ENCODE measurements around the gene CCDC138. TPM values are rescaled to one million over a fixed set of nuclear protein-coding genes. Genes with fewer than 3 reads are reported as not detected.

Gene CCDC138
- total and polyA plus RNA-seq, 9 donors, result 4.4 to 9.9 (median 5.7) TPM

- Histone ChIP-seq H3K9me3 (replicated peaks; ENCODE audit: control insufficient read depth, low read depth, low read length) (no peaks in the 10 kb centered on the region), H3K27me3 (ENCODE audit: control insufficient read depth, insufficient read depth, low read length) (no peaks in the 10 kb centered on the region), H3K36me3 (ENCODE audit: control insufficient read depth, insufficient read depth, low read length) (no peaks in the 10 kb centered on the region), H3K4me1 (ENCODE audit: control insufficient read depth, insufficient read depth, low read length) (no peaks in the 10 kb centered on the region), H3K27ac (ENCODE audit: low read length) (no peak overlapping the region), H3K4me3 (ENCODE audit: low read length) (no peak overlapping the region)
- WGBS (ENCODE audit: insufficient coverage), result no CpG with 5 or more reads among the region's 1 CpG
- DNase-seq, result no peak
Observed at GRCh38 chr2:108847000-108847399, 60.4 kb downstream of the CCDC138 start.

DNA sequence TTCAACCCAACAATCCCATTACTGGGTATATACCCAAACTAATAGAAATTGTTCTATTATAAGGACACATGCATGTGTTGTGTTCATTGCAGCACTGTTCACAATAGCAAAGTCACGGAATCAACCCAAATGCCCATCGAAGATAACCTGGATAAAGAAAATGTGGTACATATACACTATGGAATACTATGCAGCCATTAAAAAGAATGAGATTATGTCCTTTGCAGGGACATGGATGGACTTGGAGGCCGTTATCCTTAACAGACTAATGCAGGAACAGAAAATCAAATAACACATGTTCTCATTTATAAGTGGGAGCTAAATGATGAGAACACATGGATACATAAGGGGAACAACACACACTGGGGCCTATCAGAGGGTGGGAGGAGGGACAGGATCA, 65.8 kb downstream of the CCDC138 start:
- no peak overlapping the region for H3K4me3 ChIP-seq (ENCODE audit: low read length)
- no peaks in the 10 kb centered on the region for H3K36me3 ChIP-seq (ENCODE audit: control insufficient read depth, insufficient read depth, low read length)
- no peak for DNase-seq
- H3K27ac ChIP-seq (ENCODE audit: low read length), result no peak overlapping the region
- H3K4me1 ChIP-seq (ENCODE audit: control insufficient read depth, insufficient read depth, low read length), result no peaks in the 10 kb centered on the region
- H3K27me3 ChIP-seq (ENCODE audit: control insufficient read depth, insufficient read depth, low read length), result no peaks in the 10 kb centered on the region
- H3K9me3 ChIP-seq (replicated peaks; ENCODE audit: control insufficient read depth, low read depth, low read length), result no peaks in the 10 kb centered on the region
- no CpG with 5 or more reads among the region's 3 CpGs for WGBS (ENCODE audit: insufficient coverage)

- 80% methylated on average over 1 of the region's 2 CpGs for WGBS (ENCODE audit: insufficient coverage)
- Histone ChIP-seq H3K27me3 (ENCODE audit: control insufficient read depth, insufficient read depth, low read length) (no peaks in the 10 kb centered on the region), H3K4me1 (ENCODE audit: control insufficient read depth, insufficient read depth, low read length) (no peaks in the 10 kb centered on the region), H3K4me3 (ENCODE audit: low read length) (no peak overlapping the region), H3K27ac (ENCODE audit: low read length) (no peak overlapping the region), H3K9me3 (replicated peaks; ENCODE audit: control insufficient read depth, low read depth, low read length) (no peaks in the 10 kb centered on the region), H3K36me3 (ENCODE audit: control insufficient read depth, insufficient read depth, low read length) (no peaks in the 10 kb centered on the region)
- no peak for DNase-seq
Observed at GRCh38 chr2:108853421-108853820, 66.8 kb downstream of the CCDC138 start.

DNA sequence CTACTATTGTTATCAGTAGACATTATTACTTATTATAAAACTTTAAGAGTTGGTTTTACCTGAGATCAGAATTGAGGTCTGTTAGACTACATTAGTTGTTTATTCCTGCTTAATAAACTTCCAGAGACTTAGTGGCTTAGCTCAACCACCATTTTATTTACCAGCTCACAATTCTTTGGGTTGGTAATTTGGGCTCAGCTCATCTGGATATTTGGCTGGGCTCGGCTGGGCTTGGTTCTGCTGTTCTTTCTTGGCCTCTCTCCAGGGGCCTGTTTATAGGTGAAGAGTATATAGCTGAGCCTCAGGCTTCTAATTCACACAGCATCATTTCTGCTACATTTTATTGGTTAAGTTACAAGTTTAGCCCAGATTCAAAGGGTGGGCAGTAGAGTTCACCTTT, 67.9 kb downstream of the CCDC138 start:
- WGBS (ENCODE audit: insufficient coverage), result no CpG with 5 or more reads among the region's 1 CpG
- H3K9me3 ChIP-seq (replicated peaks; ENCODE audit: control insufficient read depth, low read depth, low read length), result no peaks in the 10 kb centered on the region
- H3K4me1 ChIP-seq (ENCODE audit: control insufficient read depth, insufficient read depth, low read length), result no peaks in the 10 kb centered on the region
- H3K27ac ChIP-seq (ENCODE audit: low read length), result no peak overlapping the region
- H3K27me3 ChIP-seq (ENCODE audit: control insufficient read depth, insufficient read depth, low read length), result no peaks in the 10 kb centered on the region
- no peaks in the 10 kb centered on the region for H3K36me3 ChIP-seq (ENCODE audit: control insufficient read depth, insufficient read depth, low read length)
- no peak overlapping the region for H3K4me3 ChIP-seq (ENCODE audit: low read length)
- no peak for DNase-seq

- Histone ChIP-seq H3K27me3 (ENCODE audit: control insufficient read depth, insufficient read depth, low read length) (no peaks in the 10 kb centered on the region), H3K4me1 (ENCODE audit: control insufficient read depth, insufficient read depth, low read length) (no peaks in the 10 kb centered on the region), H3K4me3 (ENCODE audit: low read length) (no peak overlapping the region), H3K36me3 (ENCODE audit: control insufficient read depth, insufficient read depth, low read length) (no peaks in the 10 kb centered on the region), H3K9me3 (replicated peaks; ENCODE audit: control insufficient read depth, low read depth, low read length) (no peaks in the 10 kb centered on the region), H3K27ac (ENCODE audit: low read length) (no peak overlapping the region)
- DNase-seq, result peak; percentile 7
- WGBS (ENCODE audit: insufficient coverage), result no CpG with 5 or more reads among the region's 1 CpG
Observed at GRCh38 chr2:108855194-108855593, 68.6 kb downstream of the CCDC138 start.

DNA sequence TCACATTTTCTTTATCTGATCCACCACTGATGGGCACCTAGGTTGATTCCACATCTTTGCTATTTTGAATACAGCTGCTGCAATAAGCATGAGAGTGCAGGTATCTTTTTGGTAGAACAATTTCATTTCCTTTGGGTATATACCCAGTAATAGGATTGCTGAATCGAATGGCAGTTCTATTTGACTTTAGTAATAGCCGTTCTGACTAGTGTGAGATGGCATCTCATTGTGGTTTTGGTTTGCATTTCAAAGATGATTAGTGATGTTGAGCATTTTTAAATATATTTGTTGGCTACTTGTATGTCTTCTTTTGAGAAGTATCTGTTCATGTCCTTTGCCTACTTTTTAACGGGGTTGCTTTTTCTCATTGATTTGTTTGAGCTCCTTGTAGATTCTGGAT, 72.3 kb downstream of the CCDC138 start:
- Histone ChIP-seq H3K4me3 (ENCODE audit: low read length) (no peak overlapping the region), H3K27ac (ENCODE audit: low read length) (no peak overlapping the region), H3K9me3 (replicated peaks; ENCODE audit: control insufficient read depth, low read depth, low read length) (no peaks in the 10 kb centered on the region), H3K36me3 (ENCODE audit: control insufficient read depth, insufficient read depth, low read length) (no peaks in the 10 kb centered on the region), H3K4me1 (ENCODE audit: control insufficient read depth, insufficient read depth, low read length) (no peaks in the 10 kb centered on the region), H3K27me3 (ENCODE audit: control insufficient read depth, insufficient read depth, low read length) (no peaks in the 10 kb centered on the region)
- WGBS (ENCODE audit: insufficient coverage), result 92% methylated on average over 2 of the region's 3 CpGs
- no peak for DNase-seq

DNA sequence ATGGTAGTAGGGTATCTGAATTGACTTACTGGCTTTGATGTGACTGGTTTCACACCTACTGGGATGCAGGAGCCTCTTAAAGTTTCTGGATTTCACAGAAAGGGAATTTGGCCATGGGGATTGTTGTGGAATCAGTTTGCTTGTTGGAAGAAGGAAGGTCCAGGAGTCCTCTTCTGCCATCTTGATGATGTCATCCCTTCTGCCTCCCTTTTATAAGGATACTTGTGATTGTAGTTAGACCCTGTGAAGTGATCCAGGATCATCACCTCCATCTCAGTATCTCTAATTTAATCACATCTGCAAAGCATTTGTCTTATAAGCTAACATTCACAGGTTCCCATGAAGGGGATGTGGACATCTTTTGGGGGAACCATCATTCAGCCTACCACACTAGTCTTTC, 79.5 kb downstream of the CCDC138 start:
- Histone ChIP-seq H3K27me3 (ENCODE audit: control insufficient read depth, insufficient read depth, low read length) (no peaks in the 10 kb centered on the region), H3K4me3 (ENCODE audit: low read length) (no peak overlapping the region), H3K9me3 (replicated peaks; ENCODE audit: control insufficient read depth, low read depth, low read length) (peaks cover 14% of the 10 kb centered on the region), H3K27ac (ENCODE audit: low read length) (no peak overlapping the region), H3K4me1 (ENCODE audit: control insufficient read depth, insufficient read depth, low read length) (no peaks in the 10 kb centered on the region), H3K36me3 (ENCODE audit: control insufficient read depth, insufficient read depth, low read length) (peaks cover 8% of the 10 kb centered on the region)
- no peak for DNase-seq

DNA sequence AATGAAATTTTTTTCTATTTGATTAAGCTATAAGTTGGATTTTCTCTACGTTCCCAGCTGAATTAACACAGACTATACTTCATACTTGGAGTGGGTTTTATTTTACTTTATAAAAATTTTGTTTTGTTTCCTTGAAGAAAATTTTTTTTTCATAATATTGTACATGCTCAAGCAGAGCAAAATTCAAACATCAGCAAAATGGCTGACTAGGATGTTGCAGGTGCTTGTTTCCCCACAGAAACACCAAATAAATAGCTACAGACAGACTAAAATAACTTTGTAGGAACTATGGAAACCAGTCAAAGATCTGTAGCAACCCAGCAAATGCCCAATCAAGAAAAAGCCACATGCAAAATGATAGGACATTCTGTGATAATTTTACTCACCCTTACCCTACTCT, 82.3 kb downstream of the CCDC138 start:
- WGBS (ENCODE audit: insufficient coverage), result no CpG with 5 or more reads among the region's 1 CpG

GRCh38 chr2:108869542-108869941, 83.0 kb downstream of the CCDC138 start:
- H3K27ac ChIP-seq (ENCODE audit: low read length), result no peak overlapping the region
- no peak overlapping the region for H3K4me3 ChIP-seq (ENCODE audit: low read length)
- no peak for DNase-seq
- no peaks in the 10 kb centered on the region for H3K4me1 ChIP-seq (ENCODE audit: control insufficient read depth, insufficient read depth, low read length)
- WGBS (ENCODE audit: insufficient coverage), result no CpG with 5 or more reads among the region's 3 CpGs
- H3K9me3 ChIP-seq (replicated peaks; ENCODE audit: control insufficient read depth, low read depth, low read length), result peaks cover 14% of the 10 kb centered on the region
- peaks cover 8% of the 10 kb centered on the region for H3K36me3 ChIP-seq (ENCODE audit: control insufficient read depth, insufficient read depth, low read length)
- no peaks in the 10 kb centered on the region for H3K27me3 ChIP-seq (ENCODE audit: control insufficient read depth, insufficient read depth, low read length)

More for the DNA sequence above, 82.3 kb downstream of the CCDC138 start:
- no peak overlapping the region for H3K4me3 ChIP-seq (ENCODE audit: low read length)
- H3K9me3 ChIP-seq (replicated peaks; ENCODE audit: control insufficient read depth, low read depth, low read length), result peaks cover 14% of the 10 kb centered on the region
- DNase-seq, result no peak
- no peaks in the 10 kb centered on the region for H3K27me3 ChIP-seq (ENCODE audit: control insufficient read depth, insufficient read depth, low read length)
- peaks cover 8% of the 10 kb centered on the region for H3K36me3 ChIP-seq (ENCODE audit: control insufficient read depth, insufficient read depth, low read length)
- H3K27ac ChIP-seq (ENCODE audit: low read length), result no peak overlapping the region
- no peaks in the 10 kb centered on the region for H3K4me1 ChIP-seq (ENCODE audit: control insufficient read depth, insufficient read depth, low read length)

- no peak overlapping the region for H3K4me3 ChIP-seq (ENCODE audit: low read length)
- DNase-seq, result no peak
- no peaks in the 10 kb centered on the region for H3K27me3 ChIP-seq (ENCODE audit: control insufficient read depth, insufficient read depth, low read length)
- H3K27ac ChIP-seq (ENCODE audit: low read length), result no peak overlapping the region
- no peaks in the 10 kb centered on the region for H3K4me1 ChIP-seq (ENCODE audit: control insufficient read depth, insufficient read depth, low read length)
- peaks cover 8% of the 10 kb centered on the region for H3K36me3 ChIP-seq (ENCODE audit: control insufficient read depth, insufficient read depth, low read length)
- 97% methylated on average over 2 of the region's 5 CpGs for WGBS (ENCODE audit: insufficient coverage)
- H3K9me3 ChIP-seq (replicated peaks; ENCODE audit: control insufficient read depth, low read depth, low read length), result peaks cover 14% of the 10 kb centered on the region
Observed at GRCh38 chr2:108870069-108870644, 83.6 kb downstream of the CCDC138 start.

GRCh38 chr2:108877506-108877905, 90.9 kb downstream of the CCDC138 start:
- Histone ChIP-seq H3K27me3 (ENCODE audit: control insufficient read depth, insufficient read depth, low read length) (no peaks in the 10 kb centered on the region), H3K4me1 (ENCODE audit: control insufficient read depth, insufficient read depth, low read length) (no peaks in the 10 kb centered on the region), H3K36me3 (ENCODE audit: control insufficient read depth, insufficient read depth, low read length) (no peaks in the 10 kb centered on the region), H3K9me3 (replicated peaks; ENCODE audit: control insufficient read depth, low read depth, low read length) (peaks cover 3% of the 10 kb centered on the region), H3K27ac (ENCODE audit: low read length) (no peak overlapping the region), H3K4me3 (ENCODE audit: low read length) (no peak overlapping the region)
- 100% methylated on average over 2 of the region's 2 CpGs for WGBS (ENCODE audit: insufficient coverage)
- no peak for DNase-seq

Measured in muscle of leg (tissue), 11 donors.